ENCODE data around the gene FAM131C.

FAM131C gene

DNA sequence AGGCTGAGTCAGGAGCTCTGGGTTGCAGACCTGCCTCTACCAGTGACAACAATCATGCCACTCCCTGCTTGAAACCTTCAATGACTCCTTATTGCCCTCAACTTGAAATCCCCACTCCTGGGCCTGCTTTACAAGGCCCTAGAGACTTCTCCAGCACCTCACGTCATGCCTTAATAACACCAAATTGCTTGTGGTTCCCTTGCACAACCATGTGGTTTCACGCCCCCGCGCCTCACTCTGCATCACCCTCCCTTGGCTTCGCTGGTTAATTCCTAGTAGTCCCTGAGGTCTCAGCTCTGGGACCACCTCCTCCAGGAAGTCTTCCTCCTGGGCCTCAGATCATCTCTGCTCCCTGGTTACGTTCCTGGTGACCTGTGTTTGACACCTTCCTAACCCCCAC is 49.5 kb upstream of the FAM131C start (continued):
- TF ChIP-seq KLF1 (tag by site-specific recombination; IDR thresholded peaks at IDR 0.05) (peak; percentile 98), ZNF623 (tag by site-specific recombination; IDR thresholded peaks at IDR 0.05) (no peak; the same call in none of the 2 replicates), ZNF510 (tag by site-specific recombination; IDR thresholded peaks at IDR 0.05; ENCODE audit: insufficient replicate concordance) (no peak), ZNF221 (tag by site-specific recombination; IDR thresholded peaks at IDR 0.05; ENCODE audit: borderline replicate concordance) (no peak), ZNF169 (tag by site-specific recombination; IDR thresholded peaks at IDR 0.05) (no peak), ZNF624 (tag by site-specific recombination; IDR thresholded peaks at IDR 0.05) (no peak), ZNF433 (tag by site-specific recombination; IDR thresholded peaks at IDR 0.05; ENCODE audit: low read depth) (no peak), ZNF16 (tag by site-specific recombination; IDR thresholded peaks at IDR 0.05; ENCODE audit: low read depth) (peak; percentile 98), ZNF596 (tag by site-specific recombination; IDR thresholded peaks at IDR 0.05) (no peak), ZFP37 (tag by site-specific recombination; IDR thresholded peaks at IDR 0.05) (no peak), ZNF121 (tag by site-specific recombination; IDR thresholded peaks at IDR 0.05) (peak; percentile 87), ZFP69B (tag by site-specific recombination; IDR thresholded peaks at IDR 0.05) (peak; percentile 97), ZBTB17 (tag by site-specific recombination; IDR thresholded peaks at IDR 0.05) (peak; percentile 96), YY2 (tag by site-specific recombination; IDR thresholded peaks at IDR 0.05) (no peak), KLF9 (tag by site-specific recombination; IDR thresholded peaks at IDR 0.05; ENCODE audit: low read depth) (peak; percentile 87), ZNF248 (tag by site-specific recombination; IDR thresholded peaks at IDR 0.05) (no peak), REPIN1 (tag by site-specific recombination; IDR thresholded peaks at IDR 0.05; ENCODE audit: low read depth) (no peak; the same call in 1 of the 2 replicates), FEZF1 (tag by site-specific recombination; IDR thresholded peaks at IDR 0.05) (peak; percentile 88), ZNF211 (tag by site-specific recombination; IDR thresholded peaks at IDR 0.05; ENCODE audit: low read depth) (no peak), ZNF335 (tag by site-specific recombination; conservative IDR thresholded peaks at IDR 0.05) (peak; percentile 43; the same call in 1 of the 2 replicates), ZNF138 (tag by site-specific recombination; IDR thresholded peaks at IDR 0.05; ENCODE audit: borderline replicate concordance) (no peak), ZNF768 (tag by site-specific recombination; IDR thresholded peaks at IDR 0.05) (no peak; the same call in 1 of the 2 replicates), ZNF239 (tag by site-specific recombination; IDR thresholded peaks at IDR 0.05) (peak; percentile 82; the same call in 1 of the 2 replicates), ZNF76 (tag by site-specific recombination; IDR thresholded peaks at IDR 0.05; ENCODE audit: borderline replicate concordance, low read depth) (peak; percentile 83), ZNF626 (tag by site-specific recombination; IDR thresholded peaks at IDR 0.05) (no peak), ZNF2 (tag by site-specific recombination; IDR thresholded peaks at IDR 0.05) (peak; percentile 95), ZNF292 (tag by site-specific recombination; IDR thresholded peaks at IDR 0.05; ENCODE audit: borderline replicate concordance, low read depth) (no peak), ZNF791 (tag by site-specific recombination; IDR thresholded peaks at IDR 0.05) (no peak)
- TF ChIP-seq, protein P1, sequence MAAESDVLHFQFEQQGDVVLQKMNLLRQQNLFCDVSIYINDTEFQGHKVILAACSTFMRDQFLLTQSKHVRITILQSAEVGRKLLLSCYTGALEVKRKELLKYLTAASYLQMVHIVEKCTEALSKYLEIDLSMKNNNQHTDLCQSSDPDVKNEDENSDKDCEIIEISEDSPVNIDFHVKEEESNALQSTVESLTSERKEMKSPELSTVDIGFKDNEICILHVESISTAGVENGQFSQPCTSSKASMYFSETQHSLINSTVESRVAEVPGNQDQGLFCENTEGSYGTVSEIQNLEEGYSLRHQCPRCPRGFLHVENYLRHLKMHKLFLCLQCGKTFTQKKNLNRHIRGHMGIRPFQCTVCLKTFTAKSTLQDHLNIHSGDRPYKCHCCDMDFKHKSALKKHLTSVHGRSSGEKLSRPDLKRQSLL (tag by site-specific recombination; IDR thresholded peaks at IDR 0.05) = peak; percentile 100
- TF ChIP-seq, protein P2, sequence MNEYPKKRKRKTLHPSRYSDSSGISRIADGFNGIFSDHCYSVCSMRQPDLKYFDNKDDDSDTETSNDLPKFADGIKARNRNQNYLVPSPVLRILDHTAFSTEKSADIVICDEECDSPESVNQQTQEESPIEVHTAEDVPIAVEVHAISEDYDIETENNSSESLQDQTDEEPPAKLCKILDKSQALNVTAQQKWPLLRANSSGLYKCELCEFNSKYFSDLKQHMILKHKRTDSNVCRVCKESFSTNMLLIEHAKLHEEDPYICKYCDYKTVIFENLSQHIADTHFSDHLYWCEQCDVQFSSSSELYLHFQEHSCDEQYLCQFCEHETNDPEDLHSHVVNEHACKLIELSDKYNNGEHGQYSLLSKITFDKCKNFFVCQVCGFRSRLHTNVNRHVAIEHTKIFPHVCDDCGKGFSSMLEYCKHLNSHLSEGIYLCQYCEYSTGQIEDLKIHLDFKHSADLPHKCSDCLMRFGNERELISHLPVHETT (tag by site-specific recombination; IDR thresholded peaks at IDR 0.05) = peak; percentile 100
- TF ChIP-seq, protein P3, sequence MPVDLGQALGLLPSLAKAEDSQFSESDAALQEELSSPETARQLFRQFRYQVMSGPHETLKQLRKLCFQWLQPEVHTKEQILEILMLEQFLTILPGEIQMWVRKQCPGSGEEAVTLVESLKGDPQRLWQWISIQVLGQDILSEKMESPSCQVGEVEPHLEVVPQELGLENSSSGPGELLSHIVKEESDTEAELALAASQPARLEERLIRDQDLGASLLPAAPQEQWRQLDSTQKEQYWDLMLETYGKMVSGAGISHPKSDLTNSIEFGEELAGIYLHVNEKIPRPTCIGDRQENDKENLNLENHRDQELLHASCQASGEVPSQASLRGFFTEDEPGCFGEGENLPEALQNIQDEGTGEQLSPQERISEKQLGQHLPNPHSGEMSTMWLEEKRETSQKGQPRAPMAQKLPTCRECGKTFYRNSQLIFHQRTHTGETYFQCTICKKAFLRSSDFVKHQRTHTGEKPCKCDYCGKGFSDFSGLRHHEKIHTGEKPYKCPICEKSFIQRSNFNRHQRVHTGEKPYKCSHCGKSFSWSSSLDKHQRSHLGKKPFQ (tag by site-specific recombination; IDR thresholded peaks at IDR 0.05) = peak; percentile 91
- TF ChIP-seq, protein P4, sequence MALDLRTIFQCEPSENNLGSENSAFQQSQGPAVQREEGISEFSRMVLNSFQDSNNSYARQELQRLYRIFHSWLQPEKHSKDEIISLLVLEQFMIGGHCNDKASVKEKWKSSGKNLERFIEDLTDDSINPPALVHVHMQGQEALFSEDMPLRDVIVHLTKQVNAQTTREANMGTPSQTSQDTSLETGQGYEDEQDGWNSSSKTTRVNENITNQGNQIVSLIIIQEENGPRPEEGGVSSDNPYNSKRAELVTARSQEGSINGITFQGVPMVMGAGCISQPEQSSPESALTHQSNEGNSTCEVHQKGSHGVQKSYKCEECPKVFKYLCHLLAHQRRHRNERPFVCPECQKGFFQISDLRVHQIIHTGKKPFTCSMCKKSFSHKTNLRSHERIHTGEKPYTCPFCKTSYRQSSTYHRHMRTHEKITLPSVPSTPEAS (tag by site-specific recombination; IDR thresholded peaks at IDR 0.05) = peak; percentile 70
- TF ChIP-seq, protein P5, sequence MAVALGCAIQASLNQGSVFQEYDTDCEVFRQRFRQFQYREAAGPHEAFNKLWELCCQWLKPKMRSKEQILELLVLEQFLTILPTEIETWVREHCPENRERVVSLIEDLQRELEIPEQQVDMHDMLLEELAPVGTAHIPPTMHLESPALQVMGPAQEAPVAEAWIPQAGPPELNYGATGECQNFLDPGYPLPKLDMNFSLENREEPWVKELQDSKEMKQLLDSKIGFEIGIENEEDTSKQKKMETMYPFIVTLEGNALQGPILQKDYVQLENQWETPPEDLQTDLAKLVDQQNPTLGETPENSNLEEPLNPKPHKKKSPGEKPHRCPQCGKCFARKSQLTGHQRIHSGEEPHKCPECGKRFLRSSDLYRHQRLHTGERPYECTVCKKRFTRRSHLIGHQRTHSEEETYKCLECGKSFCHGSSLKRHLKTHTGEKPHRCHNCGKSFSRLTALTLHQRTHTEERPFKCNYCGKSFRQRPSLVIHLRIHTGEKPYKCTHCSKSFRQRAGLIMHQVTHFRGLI (tag by site-specific recombination; IDR thresholded peaks at IDR 0.05) = peak; percentile 48; the same call in 1 of the 2 replicates
- TF ChIP-seq, protein P6, sequence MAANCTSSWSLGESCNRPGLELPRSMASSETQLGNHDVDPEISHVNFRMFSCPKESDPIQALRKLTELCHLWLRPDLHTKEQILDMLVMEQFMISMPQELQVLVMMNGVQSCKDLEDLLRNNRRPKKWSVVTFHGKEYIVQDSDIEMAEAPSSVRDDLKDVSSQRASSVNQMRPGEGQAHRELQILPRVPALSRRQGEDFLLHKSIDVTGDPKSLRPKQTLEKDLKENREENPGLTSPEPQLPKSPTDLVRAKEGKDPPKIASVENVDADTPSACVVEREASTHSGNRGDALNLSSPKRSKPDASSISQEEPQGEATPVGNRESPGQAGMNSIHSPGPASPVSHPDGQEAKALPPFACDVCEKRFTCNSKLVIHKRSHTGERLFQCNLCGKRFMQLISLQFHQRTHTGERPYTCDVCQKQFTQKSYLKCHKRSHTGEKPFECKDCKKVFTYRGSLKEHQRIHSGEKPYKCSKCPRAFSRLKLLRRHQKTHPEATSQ (tag by site-specific recombination; IDR thresholded peaks at IDR 0.05) = no peak; the same call in 1 of the 2 replicates
